ENCODE data around the gene ADGRD1.

DNA sequence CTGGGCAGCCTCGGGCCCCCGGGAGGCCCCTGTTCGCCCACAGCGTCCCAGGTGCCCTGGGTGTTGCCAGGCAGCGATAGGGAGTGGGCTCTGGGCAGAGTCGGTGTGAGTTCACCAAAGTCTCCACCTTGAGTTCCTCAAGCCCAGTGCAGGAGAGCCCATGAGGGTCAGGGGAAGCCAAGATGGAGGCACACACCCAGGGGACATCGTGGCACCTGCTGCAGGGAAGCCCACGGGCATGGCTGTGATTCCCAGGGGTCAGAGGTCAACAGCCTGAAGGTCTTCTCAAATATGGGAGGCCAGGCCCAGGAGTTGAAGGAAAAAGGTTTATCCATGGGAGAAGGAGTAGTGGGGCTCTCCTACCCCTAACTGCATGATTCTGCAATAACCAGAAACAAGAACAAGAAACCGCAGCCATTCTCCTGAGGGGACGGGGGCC, 148.8 kb downstream of the ADGRD1 start:
- TF ChIP-seq CTCF (IDR thresholded peaks at IDR 0.05) (no peak), POLR2A (IDR thresholded peaks at IDR 0.05) (no peak)
